ENCODE measurements around the gene GSE1.

DNA sequence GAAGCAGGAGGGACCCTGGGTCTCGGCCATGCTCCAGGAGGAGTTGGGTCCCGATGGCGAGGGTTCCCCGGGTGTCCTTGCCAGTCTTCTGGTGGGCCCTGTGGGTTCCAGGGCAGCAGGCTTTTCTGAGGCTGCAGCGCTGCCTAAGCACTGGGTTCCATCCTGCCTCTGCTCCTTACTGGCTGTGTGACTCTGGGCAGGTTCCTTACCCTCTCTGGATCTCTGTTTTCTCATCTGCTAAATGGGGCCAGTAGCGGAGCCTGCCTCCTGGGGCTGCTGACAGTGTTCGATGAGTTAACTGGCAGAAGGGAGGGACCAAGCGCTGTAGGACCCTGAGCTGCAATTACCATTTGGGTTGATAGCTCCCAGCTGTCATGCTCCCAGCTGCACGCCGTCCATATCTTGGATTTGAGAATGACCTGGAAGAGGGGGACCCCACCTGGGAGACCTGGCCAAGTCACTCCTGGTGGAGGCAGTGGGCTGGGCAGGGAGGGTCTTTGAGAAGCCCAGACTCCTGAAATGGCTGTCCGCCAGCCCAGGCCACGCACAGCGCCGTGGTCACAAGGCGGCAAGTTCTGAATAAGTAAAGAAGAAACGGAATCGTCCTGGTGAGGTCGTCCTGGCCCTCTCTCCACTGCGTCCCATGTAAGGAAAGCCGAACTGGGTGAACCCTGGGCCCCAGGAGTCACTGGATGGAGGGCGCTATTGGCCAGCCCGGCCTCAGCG, 47.2 kb upstream of the GSE1 start:
- TF ChIP-seq EP300 (IDR thresholded peaks at IDR 0.05) (no peak), POLR2A (IDR thresholded peaks at IDR 0.05) (no peak)
